GM04503 (cell line): Measurements from ENCODE around the gene POGK.

Experiments used
- DNase-seq: peaks from one replicate; pipeline ENCODE4 v3.0.0-alpha.2; 2012; ENCODE audit warnings: low read depth

Gene POGK

DNA sequence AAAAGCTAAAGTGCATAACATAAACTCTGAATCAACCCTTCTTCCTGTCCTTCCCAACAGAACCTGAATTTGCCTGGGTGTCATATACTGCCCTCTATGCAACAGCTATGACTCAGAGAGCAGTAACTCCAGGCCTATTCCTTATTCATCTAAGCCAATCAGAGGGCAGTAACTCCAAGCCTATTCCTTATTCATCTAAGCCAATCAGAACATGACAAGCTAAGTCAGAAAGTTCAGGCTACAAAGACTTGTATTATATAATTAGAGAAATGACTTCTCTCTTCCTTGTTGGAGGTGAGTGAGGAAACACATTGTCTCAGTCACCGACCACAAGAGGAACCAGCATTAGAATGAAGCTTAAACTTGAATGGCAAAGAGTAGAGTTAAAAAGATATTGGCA is 63.0 kb downstream of the POGK start:
- no peak for DNase-seq

DNA sequence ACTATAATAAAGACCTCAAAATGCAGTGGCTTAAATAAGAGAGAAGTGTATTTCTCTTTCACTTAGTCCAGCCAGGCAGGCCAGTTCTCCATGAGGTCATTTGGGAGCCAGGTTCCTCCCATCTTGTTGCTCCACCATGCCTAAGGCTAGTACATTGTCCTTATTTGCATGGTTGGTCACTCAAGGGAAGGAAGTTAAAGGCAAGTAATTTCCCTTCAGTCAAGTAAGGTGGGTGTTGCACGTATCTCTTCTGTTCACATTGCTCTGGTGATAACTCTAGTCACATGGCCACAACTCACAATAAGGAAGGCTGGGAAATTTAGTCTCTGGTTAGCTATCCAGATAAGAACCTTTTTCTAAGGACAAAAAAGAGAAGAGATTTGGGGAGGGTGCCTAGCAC is 64.0 kb downstream of the POGK start:
- no peak for DNase-seq

DNA sequence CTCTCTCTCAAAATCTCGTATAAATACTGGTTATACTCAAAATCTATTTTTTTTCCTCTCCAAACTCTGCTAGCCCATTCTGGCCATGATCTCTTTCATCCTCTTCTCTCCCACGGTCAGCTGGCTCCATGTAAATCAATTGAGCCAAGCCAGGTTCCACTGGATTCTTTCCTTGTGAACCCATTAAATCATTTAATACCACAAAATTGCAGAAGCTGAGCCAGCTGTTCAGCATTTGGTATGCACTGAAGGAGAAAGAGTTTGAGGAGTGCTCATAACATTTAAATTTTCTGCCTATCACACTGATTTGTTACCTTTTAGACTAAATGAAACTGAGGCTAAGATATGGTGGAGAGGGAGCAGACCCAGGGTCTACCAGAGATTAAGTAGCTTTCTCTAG is 65.9 kb downstream of the POGK start:
- peak; percentile 8 for DNase-seq

DNA sequence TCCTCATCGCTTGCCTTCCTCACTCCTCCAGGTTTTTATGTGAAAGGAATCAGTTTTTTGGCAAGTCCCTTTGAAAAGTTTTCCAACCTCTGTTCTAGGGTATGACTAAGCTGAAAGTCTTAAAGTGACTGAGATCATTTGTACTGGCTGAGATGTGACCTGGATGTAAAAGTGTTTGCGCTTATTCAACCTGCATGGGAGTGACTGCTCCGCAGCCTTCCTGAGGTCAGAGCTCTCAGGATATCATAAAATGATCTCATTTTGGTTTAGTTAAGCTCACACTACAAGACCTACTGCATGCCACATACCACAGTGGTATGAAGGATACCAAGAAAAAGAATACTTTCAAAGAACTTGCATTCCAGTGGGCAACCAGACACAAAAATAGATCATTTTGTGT is 66.6 kb downstream of the POGK start:
- DNase-seq, result peak; percentile 50
